Hepatocyte (in vitro differentiated cells): Measurements from ENCODE around the gene CCL1. TPM values are rescaled to one million over a fixed set of nuclear protein-coding genes. Genes with fewer than 3 reads are reported as not detected.

Source experiments
- DNase-seq: peaks from one replicate; pipeline ENCODE4 v3.0.0-alpha.2; 2016; ENCODE audit warnings: low spot score
- H2AFZ ChIP-seq: fragments of 200-600 bp; sonication (generic); 2 replicates; pipeline ENCODE4 v1.6.0; 2016; ENCODE audit warnings: antibody characterized with exemption, mild to moderate bottlenecking
- H3K27ac ChIP-seq: fragments of 200-600 bp; sonication (generic); 2 replicates; pipeline ENCODE4 v1.5.1; 2016; ENCODE audit warnings: mild to moderate bottlenecking
- H3K27me3 ChIP-seq: fragments of 200-600 bp; sonication (generic); 2 replicates; pipeline ENCODE4 v1.6.1; 2016
- H3K36me3 ChIP-seq: fragments of 200-600 bp; sonication (generic); replicated peaks from 2 replicates; pipeline ENCODE4 v1.5.1; 2016; ENCODE audit warnings: low read depth; ENCODE audit not compliant: insufficient read depth
- H3K4me1 ChIP-seq: fragments of 200-600 bp; sonication (generic); 2 replicates; pipeline ENCODE4 v1.5.1; 2016; ENCODE audit warnings: mild to moderate bottlenecking, moderate library complexity; ENCODE audit not compliant: insufficient read depth
- H3K4me2 ChIP-seq: fragments of 200-600 bp; sonication (generic); 2 replicates; pipeline ENCODE4 v1.6.0; 2016
- H3K4me3 ChIP-seq: fragments of 200-600 bp; sonication (generic); 2 replicates; pipeline ENCODE4 v1.5.1; 2016; ENCODE audit warnings: mild to moderate bottlenecking
- H3K79me2 ChIP-seq: fragments of 200-600 bp; sonication (generic); 2 replicates; pipeline ENCODE4 v1.6.0; 2017; ENCODE audit warnings: mild to moderate bottlenecking
- H3K9me2 ChIP-seq: fragments of 200-600 bp; sonication (generic); replicated peaks from 2 replicates; pipeline ENCODE4 v1.6.0; 2017; ENCODE audit warnings: mild to moderate bottlenecking; ENCODE audit not compliant: insufficient read depth
- H3K9me3 ChIP-seq: fragments of 200-600 bp; sonication (generic); 2 replicates; pipeline ENCODE4 v1.5.1; 2016; ENCODE audit warnings: low read depth, mild to moderate bottlenecking
- H4K20me1 ChIP-seq: fragments of 200-600 bp; sonication (generic); 2 replicates; pipeline ENCODE4 v1.6.0; 2016; ENCODE audit warnings: mild to moderate bottlenecking; ENCODE audit not compliant: insufficient read depth, poor library complexity, severe bottlenecking
- EZH2 ChIP-seq: fragments of 200-600 bp; sonication (generic); IDR thresholded peaks from 2 replicates; pipeline ENCODE4 v1.6.1; 2016; ENCODE audit warnings: antibody characterized with exemption, mild to moderate bottlenecking, borderline replicate concordance
- EZH2phosphoT487 ChIP-seq: fragments of 200-600 bp; sonication (generic); IDR thresholded peaks from one replicate; pipeline ENCODE4 v1.6.1; 2018; ENCODE audit warnings: antibody characterized with exemption, mild to moderate bottlenecking, low read depth, moderate library complexity; ENCODE audit not compliant: unreplicated experiment, severe bottlenecking
- WGBS: methylation state at CpG from one replicate; pipeline ENCODE4 v1.1.6; 2016; ENCODE audit warnings: low lambda C conversion rate; ENCODE audit errors: missing lambda C conversion rate; 5-methylcytosine and 5-hydroxymethylcytosine counted together
- polyA plus RNA-seq: library from polyadenylated mRNA; unstranded; fragments of >200 nt; fragmentation: Nextera tagmentation; extraction: Ambion mirVana; gene quantifications from 2 replicates; pipeline ENCODE4 v1.2.1, GENCODE V29; 2016
- total RNA-seq: library from RNA; depleted of rRNA; stranded (reverse); fragments of >200 nt; gene quantifications from 2 replicates; pipeline ENCODE4 v1.2.3, GENCODE V29; 2014
- TF ChIP-seq, protein P1 (sequence below): fragments of 200-600 bp; sonication (generic); IDR thresholded peaks from 2 replicates; pipeline ENCODE4 v1.5.1; 2016; ENCODE audit warnings: antibody characterized with exemption, mild to moderate bottlenecking; ENCODE audit not compliant: poor library complexity

CCL1 gene
- total and polyA plus RNA-seq, 2 experiments from 2014 or later, result not detected

DNA sequence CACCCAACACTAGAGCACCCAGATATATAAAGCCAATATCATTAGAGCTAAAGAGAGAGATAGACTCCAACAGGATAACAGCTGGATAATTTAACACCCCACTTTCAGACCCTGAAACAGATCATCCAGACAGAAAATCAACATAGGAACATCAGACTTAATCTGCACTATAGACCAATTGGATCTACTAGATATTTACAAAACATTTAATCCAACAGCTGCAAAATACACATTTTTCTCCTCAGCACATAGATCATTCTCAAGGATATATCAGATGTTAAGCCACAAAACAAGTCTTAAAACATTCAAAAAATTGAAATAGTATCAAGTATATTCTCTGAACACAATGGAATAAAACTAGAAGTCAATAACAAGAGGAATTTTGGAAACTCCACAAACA lies 10.8 kb downstream of the CCL1 start:
- Histone ChIP-seq H3K4me1 (no peaks in the 10 kb centered on the region), H3K27ac (no peak overlapping the region), H2AFZ (no peak overlapping the region), H3K9me2 (no peaks in the 10 kb centered on the region), H3K9me3 (no peaks in the 10 kb centered on the region), H4K20me1 (no peaks in the 10 kb centered on the region), H3K4me2 (no peak overlapping the region), H3K27me3 (no peaks in the 10 kb centered on the region), H3K79me2 (no peaks in the 10 kb centered on the region), H3K36me3 (no peaks in the 10 kb centered on the region), H3K4me3 (no peak overlapping the region)
- TF ChIP-seq, protein P1, sequence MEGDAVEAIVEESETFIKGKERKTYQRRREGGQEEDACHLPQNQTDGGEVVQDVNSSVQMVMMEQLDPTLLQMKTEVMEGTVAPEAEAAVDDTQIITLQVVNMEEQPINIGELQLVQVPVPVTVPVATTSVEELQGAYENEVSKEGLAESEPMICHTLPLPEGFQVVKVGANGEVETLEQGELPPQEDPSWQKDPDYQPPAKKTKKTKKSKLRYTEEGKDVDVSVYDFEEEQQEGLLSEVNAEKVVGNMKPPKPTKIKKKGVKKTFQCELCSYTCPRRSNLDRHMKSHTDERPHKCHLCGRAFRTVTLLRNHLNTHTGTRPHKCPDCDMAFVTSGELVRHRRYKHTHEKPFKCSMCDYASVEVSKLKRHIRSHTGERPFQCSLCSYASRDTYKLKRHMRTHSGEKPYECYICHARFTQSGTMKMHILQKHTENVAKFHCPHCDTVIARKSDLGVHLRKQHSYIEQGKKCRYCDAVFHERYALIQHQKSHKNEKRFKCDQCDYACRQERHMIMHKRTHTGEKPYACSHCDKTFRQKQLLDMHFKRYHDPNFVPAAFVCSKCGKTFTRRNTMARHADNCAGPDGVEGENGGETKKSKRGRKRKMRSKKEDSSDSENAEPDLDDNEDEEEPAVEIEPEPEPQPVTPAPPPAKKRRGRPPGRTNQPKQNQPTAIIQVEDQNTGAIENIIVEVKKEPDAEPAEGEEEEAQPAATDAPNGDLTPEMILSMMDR, result no peak
- TF ChIP-seq EZH2, result no peak
- no peak for TF ChIP-seq EZH2phosphoT487
- no peak for DNase-seq

DNA sequence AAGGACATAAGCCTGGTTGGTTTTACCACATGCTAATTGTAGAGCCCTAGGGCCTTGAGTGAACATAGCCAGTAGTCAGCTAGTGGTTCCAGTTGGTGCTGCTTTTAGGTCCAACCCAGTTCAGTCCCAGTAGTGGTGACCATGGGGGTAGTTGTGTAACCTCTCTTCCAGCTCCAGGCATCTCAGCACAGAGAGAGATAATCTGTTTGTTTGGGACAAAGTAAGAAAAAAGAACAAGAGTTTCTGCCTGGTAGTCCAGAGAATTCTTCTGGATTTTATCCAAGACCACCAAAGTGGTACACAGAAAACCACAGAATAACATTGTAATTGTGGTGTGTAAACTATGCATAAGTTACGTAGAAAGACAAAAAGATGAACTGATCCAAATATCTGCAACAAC lies 11.9 kb downstream of the CCL1 start:
- Histone ChIP-seq H3K27me3 (no peaks in the 10 kb centered on the region), H3K79me2 (no peaks in the 10 kb centered on the region), H3K27ac (peak overlapping the region; percentile 16), H3K4me1 (no peaks in the 10 kb centered on the region), H3K36me3 (no peaks in the 10 kb centered on the region), H2AFZ (no peak overlapping the region), H4K20me1 (no peaks in the 10 kb centered on the region), H3K4me3 (no peak overlapping the region), H3K4me2 (no peak overlapping the region), H3K9me3 (no peaks in the 10 kb centered on the region), H3K9me2 (no peaks in the 10 kb centered on the region)
- DNase-seq, result no peak
- 44% methylated on average over 1 of the region's 1 CpG for WGBS
- TF ChIP-seq, protein P1, result no peak
- TF ChIP-seq EZH2phosphoT487 (no peak), EZH2 (no peak)

DNA sequence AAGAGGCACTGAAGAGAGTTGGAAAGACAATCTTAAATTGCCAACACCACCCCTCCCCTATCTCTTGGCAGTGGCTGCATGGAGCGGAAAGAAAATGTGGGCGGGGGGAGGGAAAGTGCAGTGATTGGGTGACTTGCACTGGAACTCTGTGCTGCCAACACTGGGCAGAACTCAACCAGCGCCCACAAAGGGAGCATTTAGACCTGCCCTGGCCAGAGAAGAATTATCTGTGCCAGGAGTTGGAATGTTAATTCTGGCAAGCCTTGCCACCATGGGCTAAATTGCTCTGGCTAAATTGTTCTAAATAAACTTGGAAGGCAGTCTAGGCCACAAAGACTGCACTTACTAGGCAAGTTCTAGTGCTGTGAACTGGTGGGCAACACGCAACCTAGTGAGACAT lies 13.3 kb downstream of the CCL1 start:
- no peaks in the 10 kb centered on the region for H3K4me1 ChIP-seq
- no peak for TF ChIP-seq EZH2phosphoT487
- TF ChIP-seq EZH2, result no peak
- TF ChIP-seq, protein P1, result no peak
- H3K4me3 ChIP-seq, result no peak overlapping the region
- H3K36me3 ChIP-seq, result no peaks in the 10 kb centered on the region
- no peaks in the 10 kb centered on the region for H3K9me2 ChIP-seq
- no peak overlapping the region for H3K4me2 ChIP-seq
- H3K27ac ChIP-seq, result no peak overlapping the region
- DNase-seq, result no peak
- H3K9me3 ChIP-seq, result no peaks in the 10 kb centered on the region
- H4K20me1 ChIP-seq, result no peaks in the 10 kb centered on the region
- no peaks in the 10 kb centered on the region for H3K27me3 ChIP-seq
- H3K79me2 ChIP-seq, result no peaks in the 10 kb centered on the region
- no peak overlapping the region for H2AFZ ChIP-seq
- WGBS, result 76% methylated on average over 4 of the region's 4 CpGs

DNA sequence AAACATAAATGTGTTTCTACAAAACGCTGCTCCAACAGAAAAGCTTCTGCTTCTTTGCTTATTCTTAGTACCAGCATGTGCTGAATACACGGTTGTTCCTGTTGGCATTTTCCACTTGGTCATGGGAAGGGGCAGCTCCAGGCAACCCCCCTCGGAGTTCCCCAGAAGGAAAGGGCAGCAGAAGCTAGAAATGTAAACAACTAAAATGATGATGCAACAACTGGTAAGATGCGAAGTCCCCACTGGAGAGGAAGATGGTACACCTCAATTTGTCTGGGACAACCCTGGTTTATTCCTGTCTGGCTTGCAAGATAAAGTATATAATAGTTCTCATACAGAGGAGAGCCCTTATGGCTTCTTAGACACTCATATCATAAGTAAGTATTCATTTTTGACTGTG lies 16.0 kb downstream of the CCL1 start:
- no peak for DNase-seq
- no peak overlapping the region for H3K4me2 ChIP-seq

More for the DNA sequence above, 16.0 kb downstream of the CCL1 start:
- Histone ChIP-seq H3K4me1 (no peaks in the 10 kb centered on the region), H3K79me2 (no peaks in the 10 kb centered on the region), H4K20me1 (no peaks in the 10 kb centered on the region), H3K36me3 (no peaks in the 10 kb centered on the region), H3K4me3 (no peak overlapping the region), H3K9me2 (no peaks in the 10 kb centered on the region), H2AFZ (no peak overlapping the region), H3K27me3 (no peaks in the 10 kb centered on the region), H3K9me3 (no peaks in the 10 kb centered on the region), H3K27ac (no peak overlapping the region)
- TF ChIP-seq, protein P1, result no peak
- TF ChIP-seq EZH2phosphoT487 (no peak), EZH2 (no peak)
- WGBS, result 83% methylated on average over 4 of the region's 4 CpGs
